Gastroesophageal sphincter (tissue), 4 donors: ENCODE data around the gene LAMA5. TPM values are rescaled to one million over a fixed set of nuclear protein-coding genes. Genes with fewer than 3 reads are reported as not detected.

Experiments used
- ATAC-seq: fragments of 150-250 bp; one replicate; pipeline ENCODE4 v1.9.1; 2016; ENCODE audit warnings: mild to moderate bottlenecking, moderate library complexity
- H3K27ac ChIP-seq, 4 donors: fragments of 200-600 bp; sonication (generic) in 3 of 4; 1 replicate in 3 of 4; 2 replicates in 1 of 4; pipeline ENCODE4 v1.5.1; 2016 to 2019
- H3K27me3 ChIP-seq: fragments of 200-600 bp; sonication (generic); one replicate; pipeline ENCODE4 v1.5.1; 2019
- H3K36me3 ChIP-seq, 2 donors: fragments of 200-600 bp; sonication (generic); one replicate each; pipeline ENCODE4 v1.5.1; 2019; ENCODE audit warnings: control low read depth in 1 of 2
- H3K4me1 ChIP-seq, 3 donors: fragments of 200-600 bp; sonication (generic); 1 replicate in 2 of 3; 2 replicates in 1 of 3; pipeline ENCODE4 v1.5.1; 2016 to 2019; ENCODE audit warnings: control low read depth in 2 of 3
- H3K4me3 ChIP-seq, 2 donors: fragments of 200-600 bp; sonication (generic); one replicate each; pipeline ENCODE4 v1.5.1; 2019; ENCODE audit warnings: mild to moderate bottlenecking in 1 of 2, moderate library complexity in 1 of 2
- H3K9me3 ChIP-seq, 3 donors: fragments of 200-600 bp; sonication (generic); one replicate each; pipeline ENCODE4 v1.5.1; 2017 to 2019; ENCODE audit warnings: control low read depth in 2 of 3
- EP300 ChIP-seq: sonication (generic); formaldehyde crosslinking; IDR thresholded peaks from one replicate; pipeline ENCODE4 v1.6.1; 2017; ENCODE audit warnings: antibody characterized with exemption, mild to moderate bottlenecking
- POLR2A ChIP-seq, 2 donors: fragments of 450-650 bp; IDR thresholded peaks; one replicate each; pipeline ENCODE4 v1.6.1; 2017; ENCODE audit warnings: antibody characterized with exemption in 2 of 2, mild to moderate bottlenecking in 2 of 2, moderate library complexity in 1 of 2
- POLR2AphosphoS5 ChIP-seq: sonication (generic); formaldehyde crosslinking; IDR thresholded peaks from one replicate; pipeline ENCODE4 v1.6.1; 2017; ENCODE audit warnings: antibody characterized with exemption
- WGBS, 2 donors: methylation state at CpG; one replicate each; pipeline ENCODE4 v1.1.5; 2018; ENCODE audit warnings: low coverage in 1 of 2; 5-methylcytosine and 5-hydroxymethylcytosine counted together
- total RNA-seq, 4 donors: library from RNA; depleted of rRNA; stranded (reverse); fragments of >200 nt; gene quantifications; one replicate each; pipeline ENCODE4 v1.1.0, GENCODE V29; 2016
- TF ChIP-seq, protein P1 (sequence below), 4 experiments: fragments of 200-600 bp in 2 of 4; fragments of 450-650 bp in 2 of 4; sonication (generic) in 1 of 4; IDR thresholded peaks; one replicate each; pipeline ENCODE4 v1.5.1; 2017 to 2019; ENCODE audit warnings: antibody characterized with exemption in 4 of 4, mild to moderate bottlenecking in 2 of 4, moderate library complexity in 2 of 4

Gene LAMA5
- total RNA-seq, 4 donors from 2014 or later, result 58.6 to 259 (median 172) TPM

DNA sequence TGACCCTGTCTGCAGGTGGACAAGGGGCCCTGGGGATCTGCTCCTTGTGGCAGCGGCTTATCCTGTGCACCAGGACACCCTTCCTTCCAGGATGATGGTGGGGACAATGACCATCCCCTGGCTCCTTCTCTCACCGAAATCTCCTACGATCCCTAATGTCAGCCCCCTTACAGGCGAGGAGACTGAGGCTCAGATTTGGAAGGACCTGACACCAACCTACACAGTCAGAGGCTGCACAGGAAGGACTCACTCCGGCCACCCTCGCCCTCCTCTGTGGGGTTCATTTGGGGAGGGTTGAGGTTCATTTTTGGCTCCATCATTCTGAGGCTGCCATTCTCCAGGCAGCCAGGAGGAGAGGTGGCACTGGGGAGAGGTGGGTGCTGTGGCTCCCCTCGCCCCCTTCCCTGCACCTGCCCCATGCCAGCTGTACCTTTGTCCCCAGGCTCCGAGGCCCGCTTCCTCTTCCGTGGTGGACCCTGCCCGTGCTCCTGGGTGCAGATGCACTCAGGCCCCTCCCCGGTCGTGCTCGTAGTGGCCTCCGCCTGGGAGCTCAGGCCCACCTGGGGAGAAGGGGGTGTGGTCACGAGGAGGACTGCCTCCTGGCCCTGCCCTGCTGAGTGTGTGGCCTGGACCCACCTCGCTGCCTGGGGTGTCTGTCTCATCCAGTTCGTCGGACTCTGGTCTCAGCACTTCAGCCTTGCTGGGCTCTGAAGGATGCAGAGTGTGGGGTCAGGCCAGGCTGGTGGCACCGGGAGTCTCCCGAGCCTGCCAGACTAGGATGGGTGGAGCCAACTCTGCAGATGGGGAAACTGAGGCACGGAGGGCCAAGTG is 45.3 kb upstream of the LAMA5 start:
- Histone ChIP-seq H3K27ac (no peak overlapping the region), H3K9me3 (no peaks in the 10 kb centered on the region), H3K4me3 (no peak overlapping the region), H3K27me3 (peaks cover 26% of the 10 kb centered on the region), H3K36me3 (no peaks in the 10 kb centered on the region), H3K4me1 (peaks cover 0 to 22% (median 14%) of the 10 kb centered on the region in 3 donors)
- TF ChIP-seq EP300, result no peak
- TF ChIP-seq, protein P1, sequence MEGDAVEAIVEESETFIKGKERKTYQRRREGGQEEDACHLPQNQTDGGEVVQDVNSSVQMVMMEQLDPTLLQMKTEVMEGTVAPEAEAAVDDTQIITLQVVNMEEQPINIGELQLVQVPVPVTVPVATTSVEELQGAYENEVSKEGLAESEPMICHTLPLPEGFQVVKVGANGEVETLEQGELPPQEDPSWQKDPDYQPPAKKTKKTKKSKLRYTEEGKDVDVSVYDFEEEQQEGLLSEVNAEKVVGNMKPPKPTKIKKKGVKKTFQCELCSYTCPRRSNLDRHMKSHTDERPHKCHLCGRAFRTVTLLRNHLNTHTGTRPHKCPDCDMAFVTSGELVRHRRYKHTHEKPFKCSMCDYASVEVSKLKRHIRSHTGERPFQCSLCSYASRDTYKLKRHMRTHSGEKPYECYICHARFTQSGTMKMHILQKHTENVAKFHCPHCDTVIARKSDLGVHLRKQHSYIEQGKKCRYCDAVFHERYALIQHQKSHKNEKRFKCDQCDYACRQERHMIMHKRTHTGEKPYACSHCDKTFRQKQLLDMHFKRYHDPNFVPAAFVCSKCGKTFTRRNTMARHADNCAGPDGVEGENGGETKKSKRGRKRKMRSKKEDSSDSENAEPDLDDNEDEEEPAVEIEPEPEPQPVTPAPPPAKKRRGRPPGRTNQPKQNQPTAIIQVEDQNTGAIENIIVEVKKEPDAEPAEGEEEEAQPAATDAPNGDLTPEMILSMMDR (IDR thresholded peaks at IDR 0.05), result no peak
- TF ChIP-seq POLR2A (IDR thresholded peaks at IDR 0.05), result no peak
- TF ChIP-seq POLR2AphosphoS5, result no peak
- WGBS, 2 donors, result 92% methylated on average over 2 of the region's 22 CpGs; no CpG with 5 or more reads in 1 of the 2 donors
- ATAC-seq, result no peak

DNA sequence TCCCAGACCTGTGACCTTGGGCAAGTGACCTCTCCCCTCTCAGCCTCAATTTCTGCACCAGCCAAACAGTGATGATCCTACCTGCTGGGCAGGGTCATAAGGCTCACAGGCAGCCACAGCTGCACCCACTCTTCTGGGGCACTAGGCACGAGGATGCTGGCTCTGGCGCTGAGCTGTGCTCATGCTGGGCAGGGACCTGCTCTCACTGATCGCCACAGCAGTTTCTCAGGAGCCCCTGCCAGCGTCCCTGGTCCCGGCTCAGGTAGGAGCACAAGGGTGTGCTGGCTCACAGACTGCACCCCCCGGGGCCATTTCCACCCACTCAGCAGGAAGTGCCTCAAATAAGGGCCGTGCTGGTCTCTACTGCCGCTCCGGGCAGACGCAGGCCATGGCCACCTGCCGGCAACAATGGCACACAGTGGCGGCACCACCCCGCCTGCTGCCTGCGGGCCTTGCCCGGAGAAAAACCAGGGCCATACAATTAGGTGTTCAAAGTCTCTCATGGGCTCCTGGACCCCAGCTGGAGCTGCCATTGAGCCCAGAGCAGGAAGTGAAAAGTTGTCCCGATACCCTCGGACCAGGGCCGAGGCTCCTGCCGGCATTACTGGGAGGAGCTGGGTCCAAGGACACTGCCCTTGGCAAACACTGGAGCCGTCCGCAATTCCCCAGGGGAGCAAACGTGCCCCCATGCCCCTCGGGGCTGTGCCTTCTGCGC is 44.5 kb upstream of the LAMA5 start:
- WGBS, 2 donors, result 85% methylated on average over 8 of the region's 24 CpGs; no CpG with 5 or more reads in 1 of the 2 donors
- no peak overlapping the region for H3K27ac ChIP-seq
- ATAC-seq, result no peak
- peaks cover 0 to 26% (median 15%) of the 10 kb centered on the region in 3 donors for H3K4me1 ChIP-seq
- no peak overlapping the region for H3K4me3 ChIP-seq
- no peaks in the 10 kb centered on the region for H3K36me3 ChIP-seq
- H3K27me3 ChIP-seq, result peaks cover 18% of the 10 kb centered on the region
- TF ChIP-seq POLR2A (IDR thresholded peaks at IDR 0.05) (no peak), EP300 (no peak), POLR2AphosphoS5 (no peak)
- TF ChIP-seq, protein P1 (IDR thresholded peaks at IDR 0.05), result no peak
- no peaks in the 10 kb centered on the region for H3K9me3 ChIP-seq

DNA sequence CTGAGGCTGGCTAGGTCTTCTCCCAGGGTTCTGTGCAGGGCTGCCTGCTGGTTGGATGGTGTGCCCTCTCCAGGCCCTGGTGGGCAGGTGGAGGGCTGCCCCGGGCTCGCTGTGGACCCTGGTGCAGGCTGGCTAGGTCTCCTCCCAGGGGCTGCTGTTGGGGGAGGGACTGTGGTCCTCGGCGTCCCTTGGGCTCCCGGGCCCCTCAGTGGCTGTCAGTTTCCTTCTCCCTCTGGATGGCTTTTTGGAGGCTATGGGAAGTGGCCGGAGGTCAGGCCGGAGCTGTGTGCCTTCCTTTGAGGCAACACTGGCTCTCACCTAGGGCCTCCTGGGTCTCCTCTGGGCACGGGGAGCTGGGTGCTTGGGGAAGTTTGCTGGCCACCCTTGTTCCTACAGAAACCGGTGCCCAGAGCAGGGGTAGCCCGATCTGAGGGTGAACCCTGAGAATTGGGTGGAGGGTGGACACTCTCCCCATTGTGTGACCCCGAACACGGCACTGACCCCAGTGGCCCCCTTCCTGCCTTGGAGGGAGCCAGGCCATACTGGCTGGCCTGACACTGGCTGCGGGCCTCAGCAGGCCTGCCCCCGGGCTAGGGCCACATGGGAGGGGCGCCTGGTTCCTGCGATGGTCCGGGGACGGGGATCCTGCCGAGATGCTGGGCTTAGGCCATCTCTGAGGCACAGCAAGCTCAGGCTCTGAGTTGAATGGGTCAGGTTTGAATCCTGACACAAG is 43.8 kb upstream of the LAMA5 start:
- peaks cover 0 to 34% (median 22%) of the 10 kb centered on the region in 3 donors for H3K4me1 ChIP-seq
- no peak for TF ChIP-seq EP300
- no peak overlapping the region for H3K27ac ChIP-seq
- H3K4me3 ChIP-seq, result no peak overlapping the region
- no peaks in the 10 kb centered on the region for H3K36me3 ChIP-seq
- H3K27me3 ChIP-seq, result peaks cover 11% of the 10 kb centered on the region
- H3K9me3 ChIP-seq, result no peaks in the 10 kb centered on the region
- no peak for ATAC-seq
- no CpG with 5 or more reads among the region's 19 CpGs for WGBS, 2 donors

DNA sequence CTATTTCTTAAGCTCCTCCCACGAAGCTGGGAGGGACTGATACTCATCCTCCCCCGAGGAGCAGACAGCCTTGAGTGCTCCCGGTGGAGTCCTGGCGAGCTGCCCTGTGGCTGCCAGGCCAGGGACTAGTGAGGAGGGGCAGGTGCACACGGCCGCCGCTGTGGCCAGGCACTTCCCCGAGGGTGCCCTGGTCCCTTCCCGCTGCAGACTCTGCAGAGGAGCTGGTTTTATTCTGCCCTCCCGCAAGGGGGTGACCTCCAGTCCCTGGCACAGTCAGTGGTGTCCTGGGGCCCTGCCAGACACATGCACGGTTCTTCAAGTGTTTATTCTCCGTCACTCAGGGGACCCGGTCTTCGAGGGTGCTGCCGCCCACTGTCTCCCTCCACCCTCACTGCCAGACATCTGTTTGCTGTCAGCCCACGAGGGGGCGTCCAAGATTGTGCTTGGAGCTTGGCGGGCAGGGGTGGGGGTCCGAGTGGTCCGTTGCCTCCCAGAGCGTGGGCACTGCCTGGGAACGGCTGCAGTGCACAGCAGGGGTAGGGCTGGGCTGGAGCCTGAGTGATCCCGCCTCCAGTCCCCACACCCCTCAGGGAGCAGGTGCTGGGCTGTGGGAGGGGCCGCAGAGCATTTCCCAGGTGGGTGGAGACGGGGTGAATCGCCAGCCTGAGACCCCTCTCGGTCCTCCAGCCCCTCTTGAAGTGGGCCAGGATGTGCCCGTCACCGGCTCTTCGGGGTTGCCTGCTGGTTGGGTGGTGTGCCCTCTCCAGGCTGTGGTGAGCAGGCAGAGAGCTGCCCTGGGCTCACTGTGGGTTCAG is 43.0 kb upstream of the LAMA5 start:
- no peaks in the 10 kb centered on the region for H3K9me3 ChIP-seq
- H3K4me1 ChIP-seq, result peaks cover 0 to 41% (median 27%) of the 10 kb centered on the region in 3 donors
- H3K4me3 ChIP-seq, result no peak overlapping the region
- no peak for ATAC-seq
- H3K36me3 ChIP-seq, result no peaks in the 10 kb centered on the region
- H3K27ac ChIP-seq, result peak overlapping the region in 2 of 4 donors; percentile 29 to 33
- 0% methylated on average over 1 of the region's 30 CpGs; no CpG with 5 or more reads in 1 of the 2 donors for WGBS, 2 donors
- peaks cover 3% of the 10 kb centered on the region for H3K27me3 ChIP-seq
- no peak for TF ChIP-seq EP300
- TF ChIP-seq, protein P1 (IDR thresholded peaks at IDR 0.05), result peak in 3 of 4 experiments; percentile 34 to 63 (median 40)
